ENCODE results near the gene CDCA7L. TPM values are rescaled to one million over a fixed set of nuclear protein-coding genes. Genes with fewer than 3 reads are reported as not detected.
A peak's percentile ranks its signal among the peaks of the same experiment; 100 is the strongest.

The CDCA7L gene
- total and polyA plus RNA-seq, 2 experiments from 2014 or later, result 26.8 to 61.1 TPM

DNA sequence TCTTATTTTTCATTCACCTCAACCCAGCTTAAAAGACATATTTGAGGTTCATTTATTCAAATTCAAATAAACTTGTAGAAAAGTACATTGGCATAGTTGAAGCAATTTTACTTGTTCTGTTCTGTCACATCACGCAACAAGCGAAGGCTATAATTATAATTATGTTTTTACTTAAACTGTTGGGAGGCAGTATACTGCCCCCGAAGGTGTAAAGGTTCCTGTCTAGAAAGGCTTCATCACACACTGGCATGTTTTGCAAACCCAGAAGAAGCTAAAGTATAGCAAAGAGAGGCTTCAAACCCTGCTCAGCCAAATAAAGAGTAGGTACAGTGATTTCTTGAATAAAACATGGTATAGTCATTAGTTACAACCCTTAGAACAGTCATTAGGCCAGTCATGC, 62.6 kb downstream of the CDCA7L start:
- no peak overlapping the region for H3K27ac ChIP-seq
- H3K4me1 ChIP-seq (ENCODE audit: low read depth), result no peaks in the 10 kb centered on the region
- H3K36me3 ChIP-seq, result no peaks in the 10 kb centered on the region
- DNase-seq (ENCODE audit: low read depth in 1 of 2, low spot score in 1 of 2), result no peak
- no peaks in the 10 kb centered on the region for H3K27me3 ChIP-seq
- H3K9me3 ChIP-seq (ENCODE audit: low read depth), result no peaks in the 10 kb centered on the region
- no peak overlapping the region for H3K4me3 ChIP-seq
- TF ChIP-seq, protein P1, sequence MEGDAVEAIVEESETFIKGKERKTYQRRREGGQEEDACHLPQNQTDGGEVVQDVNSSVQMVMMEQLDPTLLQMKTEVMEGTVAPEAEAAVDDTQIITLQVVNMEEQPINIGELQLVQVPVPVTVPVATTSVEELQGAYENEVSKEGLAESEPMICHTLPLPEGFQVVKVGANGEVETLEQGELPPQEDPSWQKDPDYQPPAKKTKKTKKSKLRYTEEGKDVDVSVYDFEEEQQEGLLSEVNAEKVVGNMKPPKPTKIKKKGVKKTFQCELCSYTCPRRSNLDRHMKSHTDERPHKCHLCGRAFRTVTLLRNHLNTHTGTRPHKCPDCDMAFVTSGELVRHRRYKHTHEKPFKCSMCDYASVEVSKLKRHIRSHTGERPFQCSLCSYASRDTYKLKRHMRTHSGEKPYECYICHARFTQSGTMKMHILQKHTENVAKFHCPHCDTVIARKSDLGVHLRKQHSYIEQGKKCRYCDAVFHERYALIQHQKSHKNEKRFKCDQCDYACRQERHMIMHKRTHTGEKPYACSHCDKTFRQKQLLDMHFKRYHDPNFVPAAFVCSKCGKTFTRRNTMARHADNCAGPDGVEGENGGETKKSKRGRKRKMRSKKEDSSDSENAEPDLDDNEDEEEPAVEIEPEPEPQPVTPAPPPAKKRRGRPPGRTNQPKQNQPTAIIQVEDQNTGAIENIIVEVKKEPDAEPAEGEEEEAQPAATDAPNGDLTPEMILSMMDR (IDR thresholded peaks at IDR 0.05; ENCODE audit: low read depth, low read length), result no peak

DNA sequence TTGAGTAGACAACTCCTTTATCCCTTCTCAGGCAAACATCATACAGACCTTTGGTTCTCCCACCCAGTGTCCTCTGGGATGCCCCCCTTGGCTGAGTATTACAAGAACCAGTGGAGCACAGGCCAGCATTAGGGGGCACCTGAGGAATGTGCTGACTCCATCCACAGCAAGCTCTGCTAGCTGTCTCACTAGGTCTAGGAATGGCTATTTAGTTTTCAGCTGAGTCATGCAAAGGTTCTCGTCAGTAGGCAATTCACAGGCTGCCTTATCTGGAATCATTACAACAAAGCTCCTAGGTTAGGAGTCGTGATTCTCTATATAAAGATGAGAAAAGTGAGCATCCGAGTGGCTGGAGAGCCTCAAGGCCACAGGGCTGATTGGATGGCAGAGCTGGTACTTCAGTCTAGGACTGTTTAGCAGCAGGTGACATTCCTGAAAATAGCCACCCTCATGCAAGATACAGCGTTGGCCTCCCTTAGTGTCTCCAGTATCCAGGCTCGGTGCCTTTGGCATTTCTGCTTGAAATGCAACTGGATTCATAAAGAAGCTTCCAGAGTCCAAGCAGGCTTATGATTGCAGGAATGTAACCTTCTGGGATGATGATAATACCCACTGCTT, 75.8 kb downstream of the CDCA7L start:
- no peak overlapping the region for H3K4me3 ChIP-seq
- peak overlapping the region; percentile 9 for H3K27ac ChIP-seq
- H3K9me3 ChIP-seq (ENCODE audit: low read depth), result no peaks in the 10 kb centered on the region
- H3K4me1 ChIP-seq (ENCODE audit: low read depth), result peaks cover 7% of the 10 kb centered on the region
- peak; percentile 30 to 39 for DNase-seq (ENCODE audit: low read depth in 1 of 2, low spot score in 1 of 2)
- H3K27me3 ChIP-seq, result no peaks in the 10 kb centered on the region
- TF ChIP-seq, protein P1 (IDR thresholded peaks at IDR 0.05; ENCODE audit: low read depth, low read length), result no peak
- H3K36me3 ChIP-seq, result no peaks in the 10 kb centered on the region

DNA sequence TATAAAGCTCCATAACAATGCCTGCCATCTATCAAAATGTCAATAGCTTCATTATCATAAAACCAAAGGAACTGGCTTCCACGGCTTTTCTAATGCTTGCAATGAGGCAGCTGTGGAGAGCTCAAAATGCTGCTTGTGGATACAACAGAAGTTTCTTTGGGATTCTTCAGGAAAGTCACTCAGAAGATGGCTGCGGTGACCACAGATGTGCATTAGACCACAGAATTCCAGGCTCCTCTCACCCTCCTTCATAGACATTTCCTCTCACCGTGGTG, 77.2 kb downstream of the CDCA7L start:
- no peaks in the 10 kb centered on the region for H3K9me3 ChIP-seq (ENCODE audit: low read depth)
- H3K4me1 ChIP-seq (ENCODE audit: low read depth), result peaks cover 7% of the 10 kb centered on the region
- H3K36me3 ChIP-seq, result no peaks in the 10 kb centered on the region
- H3K27ac ChIP-seq, result no peak overlapping the region
- TF ChIP-seq, protein P1 (IDR thresholded peaks at IDR 0.05; ENCODE audit: low read depth, low read length), result no peak
- DNase-seq (ENCODE audit: low read depth in 1 of 2, low spot score in 1 of 2), result no peak
- H3K4me3 ChIP-seq, result no peak overlapping the region
- no peaks in the 10 kb centered on the region for H3K27me3 ChIP-seq

DNA sequence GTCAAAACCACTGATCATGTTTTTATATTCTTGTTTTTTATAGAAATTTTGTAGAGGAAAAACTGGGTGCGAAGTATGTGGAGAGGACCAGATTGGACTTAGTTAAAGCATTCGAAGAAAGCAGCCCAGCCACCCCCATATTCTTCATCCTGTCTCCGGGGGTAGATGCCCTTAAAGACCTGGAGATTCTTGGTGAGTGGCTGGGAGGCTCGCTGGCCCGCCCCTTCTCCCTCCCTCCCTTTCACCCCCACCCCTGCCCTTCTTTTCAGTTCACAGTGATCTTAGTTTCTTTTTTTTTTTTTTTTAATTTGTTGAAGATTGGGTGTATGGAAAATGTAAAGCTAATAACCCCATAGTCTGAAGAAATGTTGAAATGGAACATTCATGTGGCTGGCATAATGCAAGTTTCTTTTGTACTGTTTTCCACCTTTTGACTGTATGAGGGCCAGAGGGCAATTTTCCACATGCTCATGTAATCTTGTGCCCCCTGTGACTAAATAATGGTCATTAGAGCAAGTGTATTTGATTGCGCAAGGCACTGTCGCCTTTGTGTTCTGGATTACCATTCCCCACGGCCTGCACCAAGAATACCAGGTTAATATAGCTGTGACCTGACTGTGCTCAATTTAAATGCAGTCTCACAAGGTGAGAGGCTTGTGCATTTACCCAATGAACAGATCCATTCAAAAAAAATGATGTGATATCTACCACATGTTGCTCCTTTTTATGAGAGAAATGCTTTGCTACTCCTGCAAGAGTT, 77.7 kb downstream of the CDCA7L start:
- TF ChIP-seq, protein P1 (IDR thresholded peaks at IDR 0.05; ENCODE audit: low read depth, low read length), result no peak

DNA sequence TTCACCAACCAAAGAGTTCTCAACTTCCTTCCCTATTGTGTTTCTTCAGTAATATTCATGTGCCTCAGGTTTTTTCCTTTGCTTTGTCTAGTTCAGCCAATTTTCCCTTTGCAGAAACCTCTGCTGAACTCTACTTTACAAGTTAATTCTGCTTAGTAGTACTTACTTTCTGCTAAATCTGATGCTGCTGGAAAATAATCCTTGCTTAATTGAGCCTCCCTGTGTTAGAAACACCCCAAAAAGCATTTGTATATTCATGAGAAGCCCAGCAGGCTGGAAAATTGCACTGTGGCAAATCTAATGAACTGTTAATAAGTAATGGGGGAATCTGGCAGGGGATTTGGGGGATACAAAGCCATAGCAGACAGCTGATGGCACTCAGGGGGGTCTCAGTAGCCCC, 78.5 kb downstream of the CDCA7L start:
- no peak overlapping the region for H3K4me3 ChIP-seq
- H3K4me1 ChIP-seq (ENCODE audit: low read depth), result peaks cover 7% of the 10 kb centered on the region
- no peaks in the 10 kb centered on the region for H3K36me3 ChIP-seq
- H3K27me3 ChIP-seq, result no peaks in the 10 kb centered on the region
- no peaks in the 10 kb centered on the region for H3K9me3 ChIP-seq (ENCODE audit: low read depth)
- TF ChIP-seq, protein P1 (IDR thresholded peaks at IDR 0.05; ENCODE audit: low read depth, low read length), result no peak
- no peak for DNase-seq (ENCODE audit: low read depth in 1 of 2, low spot score in 1 of 2)
- no peak overlapping the region for H3K27ac ChIP-seq

More for the DNA sequence above, 77.7 kb downstream of the CDCA7L start:
- Histone ChIP-seq H3K27ac (no peak overlapping the region), H3K9me3 (ENCODE audit: low read depth) (no peaks in the 10 kb centered on the region), H3K36me3 (no peaks in the 10 kb centered on the region), H3K4me1 (ENCODE audit: low read depth) (peaks cover 7% of the 10 kb centered on the region), H3K27me3 (no peaks in the 10 kb centered on the region), H3K4me3 (no peak overlapping the region)
- no peak for DNase-seq (ENCODE audit: low read depth in 1 of 2, low spot score in 1 of 2)

All from cardiac muscle cell (in vitro differentiated cells and primary cell).